Measurements from ENCODE around the gene UMPS.

Gene UMPS

DNA sequence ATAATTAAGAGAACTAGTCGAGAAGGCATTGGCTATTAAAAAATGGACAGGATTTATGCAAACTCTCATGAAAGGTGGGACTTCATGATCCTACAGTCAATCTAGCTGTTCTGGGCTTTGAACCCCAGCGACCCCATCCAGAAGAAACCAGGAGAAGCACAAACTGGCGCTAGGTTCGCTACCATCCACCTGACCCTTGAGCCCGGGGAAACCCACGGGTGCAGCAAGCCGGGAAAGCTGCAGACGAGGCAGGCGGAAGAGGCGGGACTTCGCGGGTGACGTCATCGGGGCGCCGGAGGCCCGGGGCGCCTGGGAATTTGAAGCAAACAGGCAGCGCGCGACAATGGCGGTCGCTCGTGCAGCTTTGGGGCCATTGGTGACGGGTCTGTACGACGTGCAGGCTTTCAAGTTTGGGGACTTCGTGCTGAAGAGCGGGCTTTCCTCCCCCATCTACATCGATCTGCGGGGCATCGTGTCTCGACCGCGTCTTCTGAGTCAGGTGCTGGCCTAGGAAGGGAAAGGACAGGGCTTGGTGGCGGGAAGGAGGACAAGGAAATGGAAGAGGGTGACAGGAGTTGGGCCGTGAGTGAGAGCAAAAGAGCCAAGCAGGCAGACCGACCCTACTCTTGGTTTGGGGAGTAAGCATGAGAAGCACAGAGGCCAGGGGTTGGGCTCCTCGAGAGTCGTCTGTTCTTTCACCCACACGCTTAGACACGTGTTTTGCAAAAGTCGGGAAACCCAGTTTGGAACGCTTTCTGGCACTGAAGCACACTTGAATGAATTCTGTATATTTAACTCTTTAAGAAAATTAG, at the start of gene UMPS:
UMPS (plus strand) TSS at position 324 of the 812 bp plus-strand sequence; CDS start at position 344, 20 bp downstream.
- TF ChIP-seq, protein P1, sequence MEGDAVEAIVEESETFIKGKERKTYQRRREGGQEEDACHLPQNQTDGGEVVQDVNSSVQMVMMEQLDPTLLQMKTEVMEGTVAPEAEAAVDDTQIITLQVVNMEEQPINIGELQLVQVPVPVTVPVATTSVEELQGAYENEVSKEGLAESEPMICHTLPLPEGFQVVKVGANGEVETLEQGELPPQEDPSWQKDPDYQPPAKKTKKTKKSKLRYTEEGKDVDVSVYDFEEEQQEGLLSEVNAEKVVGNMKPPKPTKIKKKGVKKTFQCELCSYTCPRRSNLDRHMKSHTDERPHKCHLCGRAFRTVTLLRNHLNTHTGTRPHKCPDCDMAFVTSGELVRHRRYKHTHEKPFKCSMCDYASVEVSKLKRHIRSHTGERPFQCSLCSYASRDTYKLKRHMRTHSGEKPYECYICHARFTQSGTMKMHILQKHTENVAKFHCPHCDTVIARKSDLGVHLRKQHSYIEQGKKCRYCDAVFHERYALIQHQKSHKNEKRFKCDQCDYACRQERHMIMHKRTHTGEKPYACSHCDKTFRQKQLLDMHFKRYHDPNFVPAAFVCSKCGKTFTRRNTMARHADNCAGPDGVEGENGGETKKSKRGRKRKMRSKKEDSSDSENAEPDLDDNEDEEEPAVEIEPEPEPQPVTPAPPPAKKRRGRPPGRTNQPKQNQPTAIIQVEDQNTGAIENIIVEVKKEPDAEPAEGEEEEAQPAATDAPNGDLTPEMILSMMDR (IDR thresholded peaks at IDR 0.05; ENCODE audit: low read length, missing control alignments), result no peak
- peak; percentile 80 for DNase-seq (ENCODE audit: low read depth)
- peak within 1 kb of the TSS; percentile 94 for H3K4me3 ChIP-seq (replicated peaks; ENCODE audit: low read depth, low read length)

DNA sequence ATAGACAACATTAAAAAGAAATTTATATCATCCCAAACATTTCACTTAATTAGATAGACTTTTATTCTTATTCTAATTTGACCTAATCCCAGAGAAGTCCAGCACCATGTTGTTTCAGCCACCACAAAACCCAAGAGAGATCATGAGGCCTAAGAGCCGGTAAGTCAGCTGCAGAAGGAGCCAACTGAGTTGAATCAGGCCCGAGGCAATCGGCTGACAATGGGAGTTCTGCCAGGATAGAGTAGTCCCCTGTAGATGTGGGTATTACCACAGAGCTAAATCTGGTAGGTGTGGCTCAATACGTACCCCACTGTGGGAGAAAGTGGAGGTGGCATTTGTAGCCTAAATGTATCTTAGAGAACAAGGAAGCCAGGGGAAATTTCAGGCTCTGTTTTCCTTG, 49.7 kb upstream of the UMPS start:
- TF ChIP-seq, protein P1 (IDR thresholded peaks at IDR 0.05; ENCODE audit: low read length, missing control alignments), result no peak

DNA sequence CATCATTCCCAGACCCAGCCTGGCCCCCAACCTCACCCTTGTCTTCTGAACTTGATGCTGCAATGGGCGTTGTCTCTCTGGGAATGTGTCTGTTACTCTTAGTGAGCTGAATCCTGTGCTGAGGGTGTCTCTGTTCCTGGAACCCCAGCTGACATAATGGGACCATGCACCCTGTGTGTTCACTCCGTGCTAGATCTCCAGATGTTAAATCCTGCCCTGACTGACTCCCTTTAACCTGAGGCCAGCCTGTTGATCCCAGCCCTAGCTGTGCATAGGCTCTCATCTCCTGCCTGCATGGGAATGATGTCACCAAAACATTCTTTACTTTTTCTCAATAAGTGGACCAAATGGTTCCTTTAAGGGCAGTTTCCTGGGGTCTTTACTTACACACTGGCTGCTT, 48.0 kb upstream of the UMPS start:
- DNase-seq (ENCODE audit: low read depth), result no peak

More for the DNA sequence above, 49.7 kb upstream of the UMPS start:
- no peak overlapping the region for H3K4me3 ChIP-seq (replicated peaks; ENCODE audit: low read depth, low read length)
- no peak for DNase-seq (ENCODE audit: low read depth)

DNA sequence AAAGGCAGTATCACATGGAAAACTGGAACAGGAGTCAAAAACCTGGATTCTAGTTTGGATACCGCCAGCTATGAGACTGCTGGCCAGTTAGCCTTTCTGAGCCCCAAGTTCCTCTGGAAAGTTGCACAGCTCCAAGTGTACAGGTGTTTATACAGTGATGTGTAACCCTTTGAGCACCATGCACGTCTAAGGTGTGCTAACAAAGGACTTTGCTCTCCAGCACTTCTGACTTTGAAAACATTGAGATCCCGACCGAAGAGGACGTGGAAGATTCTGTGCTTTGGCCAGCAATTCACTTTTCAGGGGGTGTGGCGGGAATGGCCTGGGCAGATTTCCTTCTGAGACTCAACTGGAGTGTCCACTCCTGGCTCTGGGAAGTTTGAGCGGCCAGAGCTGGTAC, 45.8 kb upstream of the UMPS start:
- H3K4me3 ChIP-seq (replicated peaks; ENCODE audit: low read depth, low read length), result no peak overlapping the region
- no peak for DNase-seq (ENCODE audit: low read depth)
- TF ChIP-seq, protein P1 (IDR thresholded peaks at IDR 0.05; ENCODE audit: low read length, missing control alignments), result no peak

More for the DNA sequence above, 48.0 kb upstream of the UMPS start:
- TF ChIP-seq, protein P1 (IDR thresholded peaks at IDR 0.05; ENCODE audit: low read length, missing control alignments), result no peak
- H3K4me3 ChIP-seq (replicated peaks; ENCODE audit: low read depth, low read length), result no peak overlapping the region

DNA sequence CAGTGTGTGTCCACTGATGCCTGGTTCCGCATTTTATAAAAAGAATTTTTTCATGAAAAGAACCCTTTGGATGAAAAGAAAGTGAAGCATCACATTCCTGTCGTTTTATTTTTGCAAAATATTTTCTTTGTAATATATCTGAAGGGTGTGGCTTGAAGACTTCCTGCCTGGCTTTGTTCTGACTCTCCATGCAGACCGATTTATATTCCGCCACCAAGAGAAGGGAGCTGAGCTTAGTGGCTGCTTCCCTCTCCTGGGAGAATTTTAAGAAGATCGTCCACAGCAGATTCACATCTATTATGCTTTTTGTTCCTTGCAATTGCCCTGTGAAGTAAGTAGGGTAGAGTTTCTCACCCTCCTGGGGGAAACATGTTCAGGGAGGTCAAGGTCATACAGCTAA, 45.2 kb upstream of the UMPS start:
- H3K4me3 ChIP-seq (replicated peaks; ENCODE audit: low read depth, low read length), result no peak overlapping the region
- no peak for DNase-seq (ENCODE audit: low read depth)
- TF ChIP-seq, protein P1 (IDR thresholded peaks at IDR 0.05; ENCODE audit: low read length, missing control alignments), result no peak

DNA sequence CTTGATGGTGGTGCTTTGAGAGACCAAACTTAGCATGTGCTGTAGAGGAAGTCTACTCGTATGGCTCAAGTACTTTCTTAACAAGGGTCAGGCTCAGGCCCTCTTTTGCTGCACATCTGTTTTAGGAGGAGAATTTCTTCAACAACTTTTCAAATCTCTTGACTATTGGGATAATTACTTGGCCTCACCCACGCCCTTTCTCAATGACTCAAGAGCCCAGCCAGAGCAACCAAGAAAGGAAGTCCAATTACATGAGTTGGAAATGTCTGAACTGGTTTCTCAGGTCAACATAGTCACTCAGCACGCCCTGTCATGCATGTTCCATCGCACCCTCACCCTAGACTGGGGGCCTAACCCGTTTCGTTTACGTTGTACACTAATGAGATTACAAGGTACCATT, 44.8 kb upstream of the UMPS start:
- TF ChIP-seq, protein P1 (IDR thresholded peaks at IDR 0.05; ENCODE audit: low read length, missing control alignments), result no peak
- DNase-seq (ENCODE audit: low read depth), result no peak
- no peak overlapping the region for H3K4me3 ChIP-seq (replicated peaks; ENCODE audit: low read depth, low read length)

Measured in fibroblast of pulmonary artery (primary cell).